ENCODE data around the gene PPP1R12B.
"Not testable (repeated sequence)": the region's sequence is repeated elsewhere in the genome, so short reads cannot be mapped to it uniquely, and the experiment has no call there.

DNA sequence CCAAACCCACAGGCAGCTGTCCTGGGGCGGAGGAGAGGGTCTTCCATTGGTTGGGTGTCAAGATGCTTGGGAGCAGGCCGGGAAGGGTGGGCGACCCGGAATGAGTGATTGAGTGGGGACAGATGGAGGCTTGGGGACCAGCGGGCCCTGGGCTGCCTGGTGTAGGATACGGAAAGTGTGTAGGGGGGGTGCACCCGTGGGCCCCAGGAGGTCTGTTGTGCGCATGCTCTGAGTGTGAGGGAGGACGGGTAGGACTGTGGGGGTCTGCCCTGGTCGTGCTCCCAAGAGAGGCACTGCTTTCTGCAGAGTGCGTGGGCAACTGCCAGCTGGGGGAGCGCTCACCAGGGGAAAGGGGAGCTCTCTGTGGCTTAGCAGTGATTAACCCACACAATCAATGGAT is 275.0 kb downstream of the PPP1R12B start:
- TF ChIP-seq, protein P1, sequence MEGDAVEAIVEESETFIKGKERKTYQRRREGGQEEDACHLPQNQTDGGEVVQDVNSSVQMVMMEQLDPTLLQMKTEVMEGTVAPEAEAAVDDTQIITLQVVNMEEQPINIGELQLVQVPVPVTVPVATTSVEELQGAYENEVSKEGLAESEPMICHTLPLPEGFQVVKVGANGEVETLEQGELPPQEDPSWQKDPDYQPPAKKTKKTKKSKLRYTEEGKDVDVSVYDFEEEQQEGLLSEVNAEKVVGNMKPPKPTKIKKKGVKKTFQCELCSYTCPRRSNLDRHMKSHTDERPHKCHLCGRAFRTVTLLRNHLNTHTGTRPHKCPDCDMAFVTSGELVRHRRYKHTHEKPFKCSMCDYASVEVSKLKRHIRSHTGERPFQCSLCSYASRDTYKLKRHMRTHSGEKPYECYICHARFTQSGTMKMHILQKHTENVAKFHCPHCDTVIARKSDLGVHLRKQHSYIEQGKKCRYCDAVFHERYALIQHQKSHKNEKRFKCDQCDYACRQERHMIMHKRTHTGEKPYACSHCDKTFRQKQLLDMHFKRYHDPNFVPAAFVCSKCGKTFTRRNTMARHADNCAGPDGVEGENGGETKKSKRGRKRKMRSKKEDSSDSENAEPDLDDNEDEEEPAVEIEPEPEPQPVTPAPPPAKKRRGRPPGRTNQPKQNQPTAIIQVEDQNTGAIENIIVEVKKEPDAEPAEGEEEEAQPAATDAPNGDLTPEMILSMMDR (IDR thresholded peaks at IDR 0.05): not testable (repeated sequence)
- TF ChIP-seq EP300, POLR2A (IDR thresholded peaks at IDR 0.05): not testable (repeated sequence)
